OCI-LY7 (cell line): ENCODE results near the gene MUC4.

ENCODE experiments used
- CTCF ChIP-seq: fragments of 200-600 bp; sonication (generic); conservative IDR thresholded peaks from 2 replicates; pipeline ENCODE4 v1.5.1; 2014; ENCODE audit warnings: mild to moderate bottlenecking, antibody characterized with exemption, low read length, moderate library complexity, mixed read lengths
- EZH2phosphoT487 ChIP-seq: fragments of 200-600 bp; sonication (generic); IDR thresholded peaks from 2 replicates; pipeline ENCODE4 v1.6.1; 2018; ENCODE audit warnings: low read depth, borderline replicate concordance, mild to moderate bottlenecking, mixed run types, antibody characterized with exemption, low read length, moderate library complexity, mixed read lengths

GRCh38 chr3:195762611-195763010, 49.1 kb downstream of the MUC4 start:
- TF ChIP-seq CTCF (no peak), EZH2phosphoT487 (no peak)
